IMR-90 (cell line): Measurements from ENCODE around the gene CATSPERB. TPM values are rescaled to one million over a fixed set of nuclear protein-coding genes. Genes with fewer than 3 reads are reported as not detected.

Source experiments
- ATAC-seq: fragments of 200-7000 bp; cut with Tn5 transposase; 2 replicates; pipeline ENCODE4 v1.9.1; 2020; ENCODE audit warnings: low read depth, mild to moderate bottlenecking, moderate library complexity
- BruUV-seq: library from RNA; stranded (reverse); fragments of 400-500 nt; replicated peaks from 2 replicates; lab custom pipeline; 2021; lab: Mats Ljungman, UMichigan
- CTCF ChIA-PET: fragments of 300-600 bp; formaldehyde crosslinking; extraction: SDS; loops from one replicate; lab custom pipeline; 2021; ENCODE audit warnings: antibody characterized with exemption; lab: Yijun Ruan, JAX
- POLR2A ChIA-PET: fragments of 300-600 bp; sonication (Branson Sonifier 250); formaldehyde crosslinking; loops from one replicate; lab custom pipeline; 2022; ENCODE audit warnings: antibody characterized with exemption; ENCODE audit not compliant: unreplicated experiment; lab: Charles Lee
- DNase-seq: peaks from one replicate; pipeline ENCODE4 v3.0.0; 2013
- H2AFZ ChIP-seq: replicated peaks from 2 replicates; pipeline ENCODE3; 2013; ENCODE audit warnings: low read length, mild to moderate bottlenecking; ENCODE audit not compliant: poor library complexity
- H2AK5ac ChIP-seq: 2 replicates; pipeline ENCODE4 v1.6.1; 2013; ENCODE audit warnings: low read depth, low read length, inconsistent platforms
- H2AK9ac ChIP-seq: replicated peaks from 2 replicates; pipeline ENCODE3; 2013; ENCODE audit warnings: mild to moderate bottlenecking, low read depth, low read length, moderate library complexity; ENCODE audit not compliant: poor library complexity
- H2BK120ac ChIP-seq: 2 replicates; pipeline ENCODE4 v1.6.1; 2013; ENCODE audit warnings: low read depth, low read length, inconsistent platforms
- H2BK15ac ChIP-seq: 3 replicates; pipeline ENCODE4 v1.6.1; 2013; ENCODE audit warnings: low read depth, low read length, inconsistent platforms
- H2BK20ac ChIP-seq: 2 replicates; pipeline ENCODE4 v1.6.1; 2013; ENCODE audit warnings: low read depth, mild to moderate bottlenecking, inconsistent platforms, low read length, moderate library complexity
- H2BK5ac ChIP-seq: 2 replicates; pipeline ENCODE4 v1.6.1; 2013; ENCODE audit warnings: mild to moderate bottlenecking, low read depth, low read length, inconsistent platforms; ENCODE audit not compliant: poor library complexity, severe bottlenecking
- H3K14ac ChIP-seq: replicated peaks from 2 replicates; pipeline ENCODE4 v1.6.1; 2013; ENCODE audit warnings: low read depth, low read length, inconsistent platforms
- H3K18ac ChIP-seq: 2 replicates; pipeline ENCODE4 v1.6.1; 2013; ENCODE audit warnings: low read depth, low read length, control low read depth
- H3K23ac ChIP-seq: 2 replicates; pipeline ENCODE4 v1.6.1; 2013; ENCODE audit warnings: low read depth, low read length, inconsistent platforms
- H3K27ac ChIP-seq: 2 replicates; pipeline ENCODE4 v1.5.1; 2013; ENCODE audit warnings: mild to moderate bottlenecking, control low read depth, low read length; ENCODE audit not compliant: insufficient read depth
- H3K27me3 ChIP-seq: 2 replicates; pipeline ENCODE4 v1.6.1; 2013; ENCODE audit warnings: low read length; ENCODE audit not compliant: control insufficient read depth, insufficient read depth
- H3K36me3 ChIP-seq: 2 replicates; pipeline ENCODE4 v1.6.1; 2013; ENCODE audit warnings: low read length, mixed read lengths; ENCODE audit not compliant: control insufficient read depth, insufficient read depth
- H3K4ac ChIP-seq: 2 replicates; pipeline ENCODE4 v1.6.1; 2013; ENCODE audit warnings: low read depth, low read length, inconsistent platforms
- H3K4me1 ChIP-seq: 2 replicates; pipeline ENCODE4 v1.6.1; 2013; ENCODE audit warnings: low read length, mixed read lengths; ENCODE audit not compliant: control insufficient read depth, insufficient read depth
- H3K4me2 ChIP-seq: 2 replicates; pipeline ENCODE4 v1.6.1; 2013; ENCODE audit warnings: low read depth, mild to moderate bottlenecking, control low read depth, low read length, moderate library complexity
- H3K4me3 ChIP-seq: 2 replicates; pipeline ENCODE4 v1.5.1; 2013; ENCODE audit warnings: low read depth, mild to moderate bottlenecking, control low read depth, low read length, moderate library complexity; ENCODE audit not compliant: insufficient read depth
- H3K56ac ChIP-seq: 2 replicates; pipeline ENCODE4 v1.6.1; 2013; ENCODE audit warnings: low read length, inconsistent platforms; ENCODE audit not compliant: insufficient read depth; ENCODE audit errors: extremely low read depth
- H3K79me1 ChIP-seq, 2 experiments: 2 replicates each; pipeline ENCODE4 v1.6.1; 2013; ENCODE audit warnings: low read length in 2 of 2, inconsistent platforms in 1 of 2, low read depth in 1 of 2
- H3K9ac ChIP-seq: 2 replicates; pipeline ENCODE4 v1.6.1; 2013; ENCODE audit warnings: low read depth, low read length, control low read depth
- H3K9me1 ChIP-seq: 2 replicates; pipeline ENCODE4 v1.6.1; 2013; ENCODE audit warnings: low read length, inconsistent platforms; ENCODE audit not compliant: insufficient read depth
- H3K9me3 ChIP-seq: 2 replicates; pipeline ENCODE4 v1.6.1; 2013; ENCODE audit warnings: low read length; ENCODE audit not compliant: control insufficient read depth, insufficient read depth
- H4K20me1 ChIP-seq: 2 replicates; pipeline ENCODE4 v1.6.1; 2013; ENCODE audit warnings: low read length, inconsistent platforms; ENCODE audit not compliant: insufficient read depth
- H4K5ac ChIP-seq: 2 replicates; pipeline ENCODE4 v1.6.1; 2013; ENCODE audit warnings: mild to moderate bottlenecking, low read depth, low read length, control low read depth
- H4K8ac ChIP-seq, 2 experiments: 2 replicates each; pipeline ENCODE4 v1.6.1; 2013; ENCODE audit warnings: low read depth in 2 of 2, low read length in 2 of 2, control low read depth in 1 of 2, inconsistent platforms in 1 of 2
- H4K91ac ChIP-seq: 2 replicates; pipeline ENCODE4 v1.6.1; 2013; ENCODE audit warnings: low read depth, low read length, inconsistent platforms; ENCODE audit not compliant: insufficient read depth
- BHLHE40 ChIP-seq: fragments of 150-350 bp; IDR thresholded peaks from 2 replicates; pipeline ENCODE4 v1.6.1; 2016; ENCODE audit warnings: mild to moderate bottlenecking, low read depth, low read length
- CEBPB ChIP-seq: IDR thresholded peaks from 2 replicates; pipeline ENCODE4 v1.6.1; 2012; ENCODE audit warnings: low read depth, low read length, improper control_type of control experiment
- CHD1 ChIP-seq: IDR thresholded peaks from 2 replicates; pipeline ENCODE4 v1.6.1; 2012; ENCODE audit warnings: low read depth, low read length, improper control_type of control experiment
- CTCF ChIP-seq: conservative IDR thresholded peaks from 2 replicates; pipeline ENCODE4 v1.5.1; 2012; ENCODE audit warnings: mild to moderate bottlenecking, low read depth, low read length, improper control_type of control experiment
- ELK1 ChIP-seq: fragments of 150-350 bp; IDR thresholded peaks from 2 replicates; pipeline ENCODE4 v1.6.1; 2016; ENCODE audit warnings: low read depth, mild to moderate bottlenecking, low read length, moderate library complexity, borderline replicate concordance
- FOS ChIP-seq: fragments of 150-350 bp; IDR thresholded peaks from 2 replicates; pipeline ENCODE4 v1.6.1; 2016; ENCODE audit warnings: low read depth, low read length
- MAFK ChIP-seq: IDR thresholded peaks from 2 replicates; pipeline ENCODE4 v1.6.1; 2012; ENCODE audit warnings: low read depth, low read length, improper control_type of control experiment
- MAZ ChIP-seq: IDR thresholded peaks from 2 replicates; pipeline ENCODE4 v1.6.1; 2012; ENCODE audit warnings: low read depth, mild to moderate bottlenecking, low read length, improper control_type of control experiment, moderate library complexity, borderline replicate concordance
- MXI1 ChIP-seq: IDR thresholded peaks from 2 replicates; pipeline ENCODE4 v1.6.1; 2012; ENCODE audit warnings: low read depth, mild to moderate bottlenecking, low read length, moderate library complexity, borderline replicate concordance
- NFE2L2 ChIP-seq: fragments of 150-350 bp; IDR thresholded peaks from 2 replicates; pipeline ENCODE4 v1.6.1; 2016; ENCODE audit warnings: low read depth, mild to moderate bottlenecking, low read length
- POLR2A ChIP-seq: IDR thresholded peaks from 2 replicates; pipeline ENCODE4 v1.6.1; 2012; ENCODE audit warnings: mild to moderate bottlenecking, low read depth, low read length
- RAD21 ChIP-seq: IDR thresholded peaks from 2 replicates; pipeline ENCODE4 v1.6.1; 2012; ENCODE audit warnings: low read length, improper control_type of control experiment
- RCOR1 ChIP-seq: IDR thresholded peaks from 2 replicates; pipeline ENCODE4 v1.6.1; 2012; ENCODE audit warnings: mild to moderate bottlenecking, low read length, improper control_type of control experiment; ENCODE audit not compliant: insufficient replicate concordance
- RFX5 ChIP-seq: IDR thresholded peaks from 2 replicates; pipeline ENCODE4 v1.8.0; 2012; ENCODE audit warnings: low read depth, mild to moderate bottlenecking, low read length, moderate library complexity
- SMC3 ChIP-seq: fragments of 150-350 bp; IDR thresholded peaks from 2 replicates; pipeline ENCODE4 v1.6.1; 2016; ENCODE audit warnings: low read depth, mild to moderate bottlenecking, antibody characterized with exemption, low read length, moderate library complexity
- WGBS, 2 experiments: methylation state at CpG; one replicate each; pipeline versions ENCODE4 v1.1.5 to v1.1.7; 2013; ENCODE audit warnings: missing lambda C conversion rate in 2 of 2; ENCODE audit not compliant: insufficient read length in 1 of 2; ENCODE audit errors: extremely low coverage in 2 of 2; 5-methylcytosine and 5-hydroxymethylcytosine counted together
- dilution Hi-C: fragments of 300-500 bp; cut with HindIII; formaldehyde crosslinking; loops from one replicate; pipeline ENCODE4 v1.14.3; 2018; ENCODE audit warnings: low sequenced_read_pairs; ENCODE audit not compliant: unreplicated experiment
- in situ Hi-C: fragments of 300-500 bp; cut with MboI; formaldehyde crosslinking; loops from 3 replicates; pipeline ENCODE4 v1.14.3; 2019; ENCODE audit warnings: low sequenced_read_pairs, inconsistent platforms, mixed read lengths
- intact Hi-C: fragments of 100-400 bp; cut with micrococcal nuclease; formaldehyde crosslinking; loops from 2 replicates; pipeline ENCODE4 v1.10.0; 2022
- polyA plus RNA-seq, 3 experiments: library from polyadenylated mRNA; depleted of rRNA; stranded (reverse); fragments of >200 nt; gene quantifications; 2 replicates each; pipeline ENCODE4 v1.2.3, GENCODE V29; 2012; ENCODE audit warnings: low replicate concordance in 1 of 3
- total RNA-seq: library from RNA; depleted of rRNA; stranded (reverse); fragments of >200 nt; gene quantifications from 2 replicates; pipeline ENCODE4 v1.2.3, GENCODE V29; 2012
- TF ChIP-seq, protein P1 (sequence below): fragments of 150-350 bp; IDR thresholded peaks from 2 replicates; pipeline ENCODE4 v1.6.1; 2017; ENCODE audit warnings: mild to moderate bottlenecking, antibody characterized with exemption, low read length, low read depth

The CATSPERB gene
- total and polyA plus RNA-seq, 2 of the 4 experiments (the other 2 are of a cell fraction) = not detected

GRCh38 chr14:91753501-91754128 is 21.7 kb upstream of the CATSPERB start:
- H3K9me3 ChIP-seq = no peaks in the 10 kb centered on the region
- no peak overlapping the region for H2BK15ac ChIP-seq
- peaks cover 1% of the 10 kb centered on the region; the same call in 1 of the 2 replicates for H3K27me3 ChIP-seq
- H3K79me1 ChIP-seq = no peaks in the 10 kb centered on the region
- ChIA-PET POLR2A (no interaction called here), CTCF (no interaction called here)
- H3K14ac ChIP-seq = no peak overlapping the region
- no peak overlapping the region for H3K23ac ChIP-seq
- BruUV-seq = no TSS peak
- no peak overlapping the region for H3K4me2 ChIP-seq
- H3K4me1 ChIP-seq = no peaks in the 10 kb centered on the region
- H3K9ac ChIP-seq = no peak overlapping the region
- H3K4me3 ChIP-seq = no peak overlapping the region
- no peak overlapping the region for H4K91ac ChIP-seq
- no peak overlapping the region for H2AFZ ChIP-seq
- ATAC-seq (no peak), DNase-seq (no peak)
- H3K4ac ChIP-seq = no peak overlapping the region
- no peaks in the 10 kb centered on the region for H3K9me1 ChIP-seq
- no peak overlapping the region for H2AK9ac ChIP-seq
- H3K56ac ChIP-seq = no peak overlapping the region
- H4K8ac ChIP-seq = no peak overlapping the region
- intact Hi-C loops (no loop called here), in situ Hi-C loops (no loop called here), dilution Hi-C loops (no loop called here)
- H4K20me1 ChIP-seq = no peaks in the 10 kb centered on the region
- H2BK120ac ChIP-seq = no peak overlapping the region
- no peak overlapping the region for H2BK5ac ChIP-seq
- H3K36me3 ChIP-seq = no peaks in the 10 kb centered on the region
- TF ChIP-seq MXI1 = no peak
- TF ChIP-seq RCOR1 = no peak
- TF ChIP-seq FOS = no peak
- TF ChIP-seq NFE2L2 = no peak
- TF ChIP-seq RAD21 = no peak
- TF ChIP-seq RFX5 = no peak
- TF ChIP-seq, protein P1, sequence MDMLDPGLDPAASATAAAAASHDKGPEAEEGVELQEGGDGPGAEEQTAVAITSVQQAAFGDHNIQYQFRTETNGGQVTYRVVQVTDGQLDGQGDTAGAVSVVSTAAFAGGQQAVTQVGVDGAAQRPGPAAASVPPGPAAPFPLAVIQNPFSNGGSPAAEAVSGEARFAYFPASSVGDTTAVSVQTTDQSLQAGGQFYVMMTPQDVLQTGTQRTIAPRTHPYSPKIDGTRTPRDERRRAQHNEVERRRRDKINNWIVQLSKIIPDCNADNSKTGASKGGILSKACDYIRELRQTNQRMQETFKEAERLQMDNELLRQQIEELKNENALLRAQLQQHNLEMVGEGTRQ = no peak
- TF ChIP-seq CEBPB = no peak
- TF ChIP-seq ELK1 = no peak
- TF ChIP-seq SMC3 = no peak
- no peak for TF ChIP-seq BHLHE40
- no peak for TF ChIP-seq MAFK
- no peak for TF ChIP-seq CHD1
- TF ChIP-seq MAZ = no peak
- TF ChIP-seq CTCF = no peak
- TF ChIP-seq POLR2A = no peak
- H2AK5ac ChIP-seq = no peak overlapping the region
- no peak overlapping the region for H3K18ac ChIP-seq
- H4K5ac ChIP-seq = no peak overlapping the region
- no peak overlapping the region for H3K27ac ChIP-seq
- no peak overlapping the region for H2BK20ac ChIP-seq
- no CpG with 5 or more reads among the region's 4 CpGs for WGBS, 2 experiments
